CD14-positive monocyte (primary cell): ENCODE data around the gene SIM2. TPM values are rescaled to one million over a fixed set of nuclear protein-coding genes. Genes with fewer than 3 reads are reported as not detected.

Experiments used
- DNase-seq, 3 donors: peaks; one replicate each; pipeline ENCODE4 v3.0.0-alpha.2; 2011 to 2022
- H2AFZ ChIP-seq: 2 replicates; pipeline ENCODE4 v1.6.0; 2012; ENCODE audit warnings: mild to moderate bottlenecking, low read depth, low read length, inconsistent platforms; ENCODE audit not compliant: insufficient read depth, poor library complexity, severe bottlenecking
- H3K27ac ChIP-seq, 2 donors: 1 replicate in 1 of 2; 2 replicates in 1 of 2; pipeline ENCODE4 v1.5.1; 2012 to 2013; ENCODE audit warnings: low read length in 2 of 2, control low read depth in 1 of 2, inconsistent platforms in 1 of 2, low read depth in 1 of 2, mild to moderate bottlenecking in 1 of 2
- H3K27me3 ChIP-seq, 2 donors: one replicate each; pipeline versions ENCODE4 v1.6.0 to v1.6.1; 2011 to 2013; ENCODE audit warnings: low read length in 2 of 2; ENCODE audit not compliant: control insufficient read depth in 2 of 2, insufficient read depth in 2 of 2
- H3K36me3 ChIP-seq, 2 donors: replicated peaks in 1 of 2; 1 replicate in 1 of 2; 2 replicates in 1 of 2; pipeline versions ENCODE4 v1.5.1 to v1.6.1; 2012 to 2013; ENCODE audit warnings: low read length in 2 of 2, control low read depth in 1 of 2, inconsistent platforms in 1 of 2, mild to moderate bottlenecking in 1 of 2; ENCODE audit not compliant: insufficient read depth in 2 of 2, control insufficient read depth in 1 of 2
- H3K4me1 ChIP-seq, 2 donors: 1 replicate in 1 of 2; 2 replicates in 1 of 2; pipeline versions ENCODE4 v1.5.1 to v1.6.1; 2012 to 2013; ENCODE audit warnings: low read length in 2 of 2, control low read depth in 1 of 2, inconsistent platforms in 1 of 2, mild to moderate bottlenecking in 1 of 2, moderate library complexity in 1 of 2; ENCODE audit not compliant: insufficient read depth in 2 of 2, control insufficient read depth in 1 of 2
- H3K4me2 ChIP-seq: replicated peaks from 2 replicates; pipeline ENCODE3; 2012; ENCODE audit warnings: low read length, moderate library complexity, mild to moderate bottlenecking; ENCODE audit not compliant: poor library complexity, severe bottlenecking; ENCODE audit errors: extremely low read depth
- H3K4me3 ChIP-seq, 3 experiments: fragments of 200-600 bp in 1 of 3; sonication (generic) in 1 of 3; replicated peaks in 1 of 3; 1 replicate in 2 of 3; 2 replicates in 1 of 3; pipeline ENCODE4 v1.5.1; 2011 to 2013; ENCODE audit warnings: low read length in 3 of 3, mild to moderate bottlenecking in 3 of 3, control low read depth in 2 of 3, low read depth in 2 of 3, inconsistent platforms in 1 of 3, moderate library complexity in 1 of 3
- H3K79me2 ChIP-seq: 2 replicates; pipeline ENCODE4 v1.6.0; 2012; ENCODE audit warnings: mild to moderate bottlenecking, control low read depth, inconsistent platforms, low read length, moderate library complexity; ENCODE audit not compliant: insufficient read depth
- H3K9ac ChIP-seq: 2 replicates; pipeline ENCODE4 v1.6.0; 2017; ENCODE audit warnings: low read length, mild to moderate bottlenecking; ENCODE audit not compliant: insufficient read depth, poor library complexity, severe bottlenecking
- H3K9me3 ChIP-seq, 2 donors: replicated peaks in 1 of 2; 1 replicate in 1 of 2; 2 replicates in 1 of 2; pipeline versions ENCODE4 v1.5.1 to v1.6.1; 2012 to 2013; ENCODE audit warnings: low read length in 2 of 2, control low read depth in 1 of 2; ENCODE audit not compliant: control insufficient read depth in 1 of 2, insufficient read depth in 1 of 2
- H4K20me1 ChIP-seq: 2 replicates; pipeline ENCODE4 v1.6.0; 2012; ENCODE audit warnings: mild to moderate bottlenecking, low read length, control low read depth, moderate library complexity; ENCODE audit not compliant: insufficient read depth
- H3K27ac Mint-ChIP-seq, 7 donors: one replicate each; pipeline ENCODE4 v1.8.0; 2020; ENCODE audit warnings: mild to moderate bottlenecking in 7 of 7, mixed read lengths in 7 of 7, moderate library complexity in 6 of 7, inconsistent platforms in 2 of 7
- H3K27me3 Mint-ChIP-seq, 3 donors: one replicate each; pipeline ENCODE4 v1.8.0; 2021 to 2022; ENCODE audit warnings: low read depth in 3 of 3, mild to moderate bottlenecking in 3 of 3, mixed read lengths in 3 of 3, moderate library complexity in 3 of 3, inconsistent platforms in 1 of 3
- H3K36me3 Mint-ChIP-seq, 2 donors: one replicate each; pipeline ENCODE4 v1.8.0; 2020; ENCODE audit warnings: mixed read lengths in 2 of 2, inconsistent platforms in 1 of 2, mild to moderate bottlenecking in 1 of 2
- H3K4me1 Mint-ChIP-seq: one replicate; pipeline ENCODE4 v1.8.0; 2020; ENCODE audit warnings: mild to moderate bottlenecking, mixed read lengths
- H3K4me3 Mint-ChIP-seq, 2 donors: one replicate each; pipeline ENCODE4 v1.8.0; 2020; ENCODE audit warnings: mild to moderate bottlenecking in 2 of 2, mixed read lengths in 2 of 2, moderate library complexity in 1 of 2
- H3K9me3 Mint-ChIP-seq, 7 donors: one replicate each; pipeline ENCODE4 v1.8.0; 2020 to 2022; ENCODE audit warnings: mixed read lengths in 7 of 7, mild to moderate bottlenecking in 6 of 7, moderate library complexity in 6 of 7, inconsistent platforms in 2 of 7
- WGBS: methylation state at CpG from one replicate; pipeline ENCODE4 v1.1.5; 2013; ENCODE audit warnings: missing lambda C conversion rate; ENCODE audit not compliant: insufficient coverage; 5-methylcytosine and 5-hydroxymethylcytosine counted together
- intact Hi-C, 2 donors: fragments of 100-400 bp; cut with micrococcal nuclease; formaldehyde crosslinking; loops; one replicate each; pipeline versions ENCODE4 v1.15.0 to v1.15.1; 2023
- polyA plus RNA-seq, 3 donors: library from polyadenylated mRNA; depleted of rRNA in 1 of 3; unstranded in 2 of 3; stranded (reverse) in 1 of 3; fragments of 300-500 nt in 2 of 3; fragments of >200 nt in 1 of 3; fragmentation: Illumina TruSeq in 2 of 3; gene quantifications; 1 replicate in 2 of 3; 2 replicates in 1 of 3; pipeline ENCODE4 v1.2.3, GENCODE V29; 2012 to 2021
- TF ChIP-seq, protein P1 (sequence below): fragments of 200-600 bp; IDR thresholded peaks from one replicate; pipeline ENCODE4 v1.8.0; 2022; ENCODE audit warnings: antibody characterized with exemption, mild to moderate bottlenecking

Gene SIM2
- polyA plus RNA-seq, 3 donors = not detected

DNA sequence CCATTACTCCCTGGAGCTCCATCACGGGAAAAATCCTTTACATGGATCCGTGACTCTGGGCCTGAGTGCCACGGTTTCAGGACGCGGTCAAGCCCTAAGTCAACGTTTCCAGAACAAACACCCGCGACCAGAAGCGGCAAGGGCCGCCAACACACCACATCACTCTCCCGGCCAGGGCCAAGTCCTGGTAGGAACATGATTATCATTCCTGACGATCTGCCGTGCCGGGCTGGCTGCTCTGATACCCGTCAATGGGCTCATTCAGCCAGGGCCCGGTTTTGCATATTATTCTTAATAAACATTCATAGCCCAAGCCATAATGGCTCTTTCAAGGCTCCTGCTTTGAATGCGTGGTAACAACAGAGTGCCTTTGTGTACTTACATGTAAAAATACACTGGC lies 44.6 kb upstream of the SIM2 start:
- no peak overlapping the region for H3K4me3 Mint-ChIP-seq
- Histone ChIP-seq H3K4me3 (no peak overlapping the region), H3K36me3 (no peaks in the 10 kb centered on the region), H3K27ac (no peak overlapping the region), H2AFZ (no peak overlapping the region), H3K27me3 (no peaks in the 10 kb centered on the region), H3K4me1 (no peaks in the 10 kb centered on the region), H3K9me3 (no peaks in the 10 kb centered on the region), H3K79me2 (no peaks in the 10 kb centered on the region), H3K4me2 (no peak overlapping the region), H3K9ac (no peak overlapping the region), H4K20me1 (no peaks in the 10 kb centered on the region)
- no peak for DNase-seq
- H3K36me3 Mint-ChIP-seq = no peaks in the 10 kb centered on the region
- 96% methylated on average over 14 of the region's 17 CpGs for WGBS
- intact Hi-C loops = no loop called here
- no peak overlapping the region for H3K27ac Mint-ChIP-seq
- H3K4me1 Mint-ChIP-seq = no peaks in the 10 kb centered on the region
- TF ChIP-seq, protein P1, sequence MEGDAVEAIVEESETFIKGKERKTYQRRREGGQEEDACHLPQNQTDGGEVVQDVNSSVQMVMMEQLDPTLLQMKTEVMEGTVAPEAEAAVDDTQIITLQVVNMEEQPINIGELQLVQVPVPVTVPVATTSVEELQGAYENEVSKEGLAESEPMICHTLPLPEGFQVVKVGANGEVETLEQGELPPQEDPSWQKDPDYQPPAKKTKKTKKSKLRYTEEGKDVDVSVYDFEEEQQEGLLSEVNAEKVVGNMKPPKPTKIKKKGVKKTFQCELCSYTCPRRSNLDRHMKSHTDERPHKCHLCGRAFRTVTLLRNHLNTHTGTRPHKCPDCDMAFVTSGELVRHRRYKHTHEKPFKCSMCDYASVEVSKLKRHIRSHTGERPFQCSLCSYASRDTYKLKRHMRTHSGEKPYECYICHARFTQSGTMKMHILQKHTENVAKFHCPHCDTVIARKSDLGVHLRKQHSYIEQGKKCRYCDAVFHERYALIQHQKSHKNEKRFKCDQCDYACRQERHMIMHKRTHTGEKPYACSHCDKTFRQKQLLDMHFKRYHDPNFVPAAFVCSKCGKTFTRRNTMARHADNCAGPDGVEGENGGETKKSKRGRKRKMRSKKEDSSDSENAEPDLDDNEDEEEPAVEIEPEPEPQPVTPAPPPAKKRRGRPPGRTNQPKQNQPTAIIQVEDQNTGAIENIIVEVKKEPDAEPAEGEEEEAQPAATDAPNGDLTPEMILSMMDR = no peak
- peaks cover 0 to 2% (median 0%) of the 10 kb centered on the region in 7 donors for H3K9me3 Mint-ChIP-seq
- H3K27me3 Mint-ChIP-seq = peaks cover 7 to 12% (median 10%) of the 10 kb centered on the region in 3 donors

DNA sequence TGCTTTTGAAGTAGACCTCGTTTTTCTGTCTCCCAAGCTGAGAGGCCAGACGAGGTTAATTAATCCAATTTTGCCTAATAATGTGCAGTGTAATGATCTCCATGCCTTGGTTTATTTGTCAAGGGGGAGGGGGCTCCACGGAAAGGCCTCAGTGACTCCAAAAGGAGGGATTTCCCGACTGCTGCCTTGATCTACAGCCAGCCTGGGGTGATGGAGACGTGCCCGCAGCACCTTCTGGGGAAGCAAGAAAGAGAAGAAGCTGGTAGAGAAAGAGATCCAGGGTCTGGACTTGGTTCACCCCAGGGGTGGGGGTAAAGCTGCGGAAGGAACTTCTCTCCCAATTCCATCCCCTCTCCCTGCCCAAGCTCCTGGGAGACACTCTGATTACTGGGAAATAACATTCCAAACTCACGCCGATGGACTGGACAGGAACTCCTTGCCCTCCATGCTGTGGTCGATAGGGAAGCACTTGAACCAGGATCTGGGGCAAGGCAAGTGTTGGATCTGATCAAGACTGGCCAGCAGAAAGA lies 44.1 kb upstream of the SIM2 start:
- Mint-ChIP-seq H3K36me3 (no peaks in the 10 kb centered on the region), H3K4me3 (no peak overlapping the region), H3K9me3 (peaks cover 0 to 2% (median 0%) of the 10 kb centered on the region in 7 donors), H3K27me3 (peaks cover 7 to 16% (median 12%) of the 10 kb centered on the region in 3 donors), H3K27ac (no peak overlapping the region), H3K4me1 (no peaks in the 10 kb centered on the region)
- no peak overlapping the region for H3K4me3 ChIP-seq
- no peaks in the 10 kb centered on the region for H3K9me3 ChIP-seq
- no peaks in the 10 kb centered on the region for H4K20me1 ChIP-seq
- H3K4me1 ChIP-seq = no peaks in the 10 kb centered on the region
- 84% methylated on average over 4 of the region's 10 CpGs for whole genome bisulfite sequencing
- intact Hi-C loops = no loop called here
- DNase-seq = no peak
- no peak overlapping the region for H2AFZ ChIP-seq
- no peaks in the 10 kb centered on the region for H3K79me2 ChIP-seq
- H3K9ac ChIP-seq = no peak overlapping the region
- no peak overlapping the region for H3K27ac ChIP-seq
- H3K36me3 ChIP-seq = no peaks in the 10 kb centered on the region
- TF ChIP-seq, protein P1 = no peak
- no peaks in the 10 kb centered on the region for H3K27me3 ChIP-seq
- H3K4me2 ChIP-seq = no peak overlapping the region
